Smooth muscle cell (in vitro differentiated cells): ENCODE measurements around the gene GARNL3. TPM values are rescaled to one million over a fixed set of nuclear protein-coding genes. Genes with fewer than 3 reads are reported as not detected.

Experiments
- DNase-seq: peaks from one replicate; lab custom pipeline; 2025; ENCODE audit not compliant: unreplicated experiment; lab: John Stamatoyannopoulos, UW
- H2AFZ ChIP-seq: fragments of 200-600 bp; sonication (generic); 2 replicates; pipeline ENCODE4 v1.6.0; 2016; ENCODE audit warnings: antibody characterized with exemption, low read depth, mild to moderate bottlenecking
- H3F3A ChIP-seq: fragments of 200-600 bp; sonication (generic); 2 replicates; pipeline ENCODE4 v1.6.0; 2017; ENCODE audit warnings: antibody characterized with exemption, low read depth
- H3K27ac ChIP-seq: fragments of 200-600 bp; sonication (generic); 2 replicates; pipeline ENCODE4 v1.5.1; 2016; ENCODE audit warnings: low read depth, mild to moderate bottlenecking
- H3K27me3 ChIP-seq: fragments of 200-600 bp; sonication (generic); 2 replicates; pipeline ENCODE4 v1.6.1; 2016; ENCODE audit warnings: low read depth, mild to moderate bottlenecking
- H3K36me3 ChIP-seq: fragments of 200-600 bp; sonication (generic); 2 replicates; pipeline ENCODE4 v1.5.1; 2016; ENCODE audit warnings: low read depth
- H3K4me1 ChIP-seq: fragments of 200-600 bp; sonication (generic); 2 replicates; pipeline ENCODE4 v1.5.1; 2016; ENCODE audit warnings: low read depth
- H3K4me2 ChIP-seq: fragments of 200-600 bp; sonication (generic); 2 replicates; pipeline ENCODE4 v1.6.0; 2016; ENCODE audit warnings: mild to moderate bottlenecking
- H3K4me3 ChIP-seq: fragments of 200-600 bp; sonication (generic); 2 replicates; pipeline ENCODE4 v1.5.1; 2016; ENCODE audit warnings: mild to moderate bottlenecking
- H3K79me2 ChIP-seq: fragments of 200-600 bp; sonication (generic); 2 replicates; pipeline ENCODE4 v1.6.0; 2016; ENCODE audit warnings: low read depth, mild to moderate bottlenecking
- H3K9ac ChIP-seq: fragments of 200-600 bp; sonication (generic); 2 replicates; pipeline ENCODE4 v1.6.0; 2016; ENCODE audit warnings: low read depth
- H3K9me3 ChIP-seq: fragments of 200-600 bp; sonication (generic); replicated peaks from 2 replicates; pipeline ENCODE4 v1.5.1; 2016; ENCODE audit warnings: low read depth
- H4K20me1 ChIP-seq: fragments of 200-600 bp; sonication (generic); 2 replicates; pipeline ENCODE4 v1.6.0; 2016; ENCODE audit warnings: low read depth
- WGBS: methylation state at CpG from one replicate; pipeline ENCODE4 v1.1.7; 2016; ENCODE audit warnings: low lambda C conversion rate; 5-methylcytosine and 5-hydroxymethylcytosine counted together
- polyA plus RNA-seq: library from polyadenylated mRNA; unstranded; fragments of >200 nt; fragmentation: Nextera tagmentation; extraction: Ambion mirVana; gene quantifications from 2 replicates; pipeline ENCODE4 v1.2.1, GENCODE V29; 2016
- total RNA-seq: library from RNA; depleted of rRNA; stranded (reverse); fragments of >200 nt; gene quantifications from 2 replicates; pipeline ENCODE4 v1.2.3, GENCODE V29; 2014
- TF ChIP-seq, protein P1 (sequence below): fragments of 200-600 bp; sonication (generic); IDR thresholded peaks from 2 replicates; pipeline ENCODE4 v1.5.1; 2017; ENCODE audit warnings: borderline replicate concordance, mild to moderate bottlenecking, antibody characterized with exemption; ENCODE audit not compliant: insufficient read depth, poor library complexity, severe bottlenecking

GARNL3 gene
- total and polyA plus RNA-seq, 2 experiments from 2014 or later, result 4.7 to 18.5 TPM

GRCh38 chr9:127353882-127354281, 89.3 kb downstream of the GARNL3 start:
- no peak overlapping the region for H3K27ac ChIP-seq
- H3K9ac ChIP-seq, result no peak overlapping the region
- H3K79me2 ChIP-seq, result no peaks in the 10 kb centered on the region
- H4K20me1 ChIP-seq, result no peaks in the 10 kb centered on the region
- peaks cover 8% of the 10 kb centered on the region for H3K4me1 ChIP-seq
- TF ChIP-seq, protein P1, sequence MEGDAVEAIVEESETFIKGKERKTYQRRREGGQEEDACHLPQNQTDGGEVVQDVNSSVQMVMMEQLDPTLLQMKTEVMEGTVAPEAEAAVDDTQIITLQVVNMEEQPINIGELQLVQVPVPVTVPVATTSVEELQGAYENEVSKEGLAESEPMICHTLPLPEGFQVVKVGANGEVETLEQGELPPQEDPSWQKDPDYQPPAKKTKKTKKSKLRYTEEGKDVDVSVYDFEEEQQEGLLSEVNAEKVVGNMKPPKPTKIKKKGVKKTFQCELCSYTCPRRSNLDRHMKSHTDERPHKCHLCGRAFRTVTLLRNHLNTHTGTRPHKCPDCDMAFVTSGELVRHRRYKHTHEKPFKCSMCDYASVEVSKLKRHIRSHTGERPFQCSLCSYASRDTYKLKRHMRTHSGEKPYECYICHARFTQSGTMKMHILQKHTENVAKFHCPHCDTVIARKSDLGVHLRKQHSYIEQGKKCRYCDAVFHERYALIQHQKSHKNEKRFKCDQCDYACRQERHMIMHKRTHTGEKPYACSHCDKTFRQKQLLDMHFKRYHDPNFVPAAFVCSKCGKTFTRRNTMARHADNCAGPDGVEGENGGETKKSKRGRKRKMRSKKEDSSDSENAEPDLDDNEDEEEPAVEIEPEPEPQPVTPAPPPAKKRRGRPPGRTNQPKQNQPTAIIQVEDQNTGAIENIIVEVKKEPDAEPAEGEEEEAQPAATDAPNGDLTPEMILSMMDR, result no peak
- H3K36me3 ChIP-seq, result no peaks in the 10 kb centered on the region
- no peak overlapping the region for H3K4me2 ChIP-seq
- H3K27me3 ChIP-seq, result no peaks in the 10 kb centered on the region
- no peaks in the 10 kb centered on the region for H3F3A ChIP-seq
- no peaks in the 10 kb centered on the region for H3K9me3 ChIP-seq
- no peak overlapping the region for H3K4me3 ChIP-seq
- no peak overlapping the region for H2AFZ ChIP-seq
- DNase-seq, result no peak
- 72% methylated on average over 5 of the region's 5 CpGs for WGBS

GRCh38 chr9:127356906-127357305, 92.3 kb downstream of the GARNL3 start:
- TF ChIP-seq, protein P1, result no peak
- H3K27ac ChIP-seq, result no peak overlapping the region
- no peaks in the 10 kb centered on the region for H3K27me3 ChIP-seq
- no peaks in the 10 kb centered on the region for H3F3A ChIP-seq
- WGBS, result 87% methylated on average over 4 of the region's 4 CpGs
- no peaks in the 10 kb centered on the region for H4K20me1 ChIP-seq
- no peak overlapping the region for H3K4me2 ChIP-seq
- DNase-seq, result no peak
- H3K79me2 ChIP-seq, result no peaks in the 10 kb centered on the region
- no peaks in the 10 kb centered on the region for H3K36me3 ChIP-seq
- peaks cover 8% of the 10 kb centered on the region for H3K4me1 ChIP-seq
- H3K9me3 ChIP-seq, result no peaks in the 10 kb centered on the region
- H3K9ac ChIP-seq, result no peak overlapping the region
- no peak overlapping the region for H2AFZ ChIP-seq
- H3K4me3 ChIP-seq, result no peak overlapping the region

GRCh38 chr9:127358023-127358535, 93.5 kb downstream of the GARNL3 start:
- DNase-seq, result no peak
- 55% methylated on average over 3 of the region's 3 CpGs for WGBS
- Histone ChIP-seq H3K36me3 (no peaks in the 10 kb centered on the region), H3K4me1 (peaks cover 8% of the 10 kb centered on the region), H3K27me3 (no peaks in the 10 kb centered on the region), H3K4me3 (no peak overlapping the region), H3K9ac (no peak overlapping the region), H4K20me1 (no peaks in the 10 kb centered on the region), H3K9me3 (no peaks in the 10 kb centered on the region), H3K4me2 (no peak overlapping the region), H3K79me2 (no peaks in the 10 kb centered on the region), H2AFZ (no peak overlapping the region), H3K27ac (no peak overlapping the region), H3F3A (no peaks in the 10 kb centered on the region)
- TF ChIP-seq, protein P1, result no peak

GRCh38 chr9:127358770-127359169, 94.2 kb downstream of the GARNL3 start:
- H3F3A ChIP-seq, result no peaks in the 10 kb centered on the region
- H3K4me2 ChIP-seq, result no peak overlapping the region
- no peaks in the 10 kb centered on the region for H3K9me3 ChIP-seq
- H2AFZ ChIP-seq, result no peak overlapping the region
- H4K20me1 ChIP-seq, result no peaks in the 10 kb centered on the region
- H3K79me2 ChIP-seq, result no peaks in the 10 kb centered on the region
- H3K27me3 ChIP-seq, result no peaks in the 10 kb centered on the region
- peaks cover 5% of the 10 kb centered on the region for H3K4me1 ChIP-seq
- 100% methylated on average over 2 of the region's 3 CpGs for WGBS
- no peak overlapping the region for H3K27ac ChIP-seq
- no peak for DNase-seq
- TF ChIP-seq, protein P1, result no peak
- H3K9ac ChIP-seq, result no peak overlapping the region
- H3K36me3 ChIP-seq, result no peaks in the 10 kb centered on the region
- H3K4me3 ChIP-seq, result no peak overlapping the region
